ENCODE results near the gene LAPTM5. TPM values are rescaled to one million over a fixed set of nuclear protein-coding genes. Genes with fewer than 3 reads are reported as not detected.

Gene LAPTM5
- total RNA-seq, 1 donor from 2014 or later, result 7.6 TPM

- DNase-seq, result no peak
Observed at GRCh38 chr1:30755334-30755733, 2.2 kb downstream of the LAPTM5 start.

DNA sequence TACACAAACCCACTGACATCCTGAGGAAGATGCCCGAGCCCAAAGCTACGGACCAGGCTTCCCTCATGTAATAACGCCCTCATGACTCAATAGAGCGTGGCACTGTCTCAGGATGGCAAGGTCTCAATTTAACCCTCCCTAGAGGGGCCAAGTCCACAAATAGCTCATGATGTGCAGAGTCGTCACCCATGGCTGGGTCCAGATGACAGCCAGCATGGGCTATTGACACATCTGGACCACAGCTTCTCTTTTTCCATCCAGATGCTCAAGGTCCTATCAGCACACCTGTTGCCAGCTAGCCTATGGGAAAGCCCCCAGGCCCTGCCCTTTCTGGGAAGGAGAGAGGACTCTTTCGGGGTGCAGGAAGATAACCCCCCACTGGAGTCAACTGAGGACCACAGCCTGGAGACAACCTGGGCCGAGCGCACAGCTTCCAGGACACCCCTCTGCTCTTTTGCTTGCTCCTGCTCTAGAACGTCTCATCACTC is 2.8 kb downstream of the LAPTM5 start:
- no peak for DNase-seq

DNA sequence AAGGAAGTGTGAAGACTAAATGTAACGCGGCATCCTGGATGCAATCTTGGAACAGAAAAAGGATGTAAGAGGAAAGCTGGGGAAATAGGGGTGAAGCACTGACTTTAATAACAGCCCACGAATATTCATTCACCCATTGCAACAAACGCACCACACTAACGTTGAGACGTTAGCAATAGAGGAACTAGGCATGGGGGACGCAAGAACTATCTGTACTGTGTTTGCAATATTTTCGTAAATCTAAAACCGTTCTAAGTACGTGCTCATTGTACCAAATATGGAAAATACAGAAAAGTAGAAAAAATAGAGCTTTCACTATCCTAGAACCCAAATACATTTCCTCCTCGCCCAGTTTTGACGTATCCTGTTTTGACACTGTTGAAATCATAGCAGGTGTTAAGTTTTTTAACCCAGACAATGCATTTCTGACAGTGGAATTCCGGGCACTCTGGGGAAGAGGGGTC is 3.9 kb downstream of the LAPTM5 start:
- DNase-seq, result no peak

DNA sequence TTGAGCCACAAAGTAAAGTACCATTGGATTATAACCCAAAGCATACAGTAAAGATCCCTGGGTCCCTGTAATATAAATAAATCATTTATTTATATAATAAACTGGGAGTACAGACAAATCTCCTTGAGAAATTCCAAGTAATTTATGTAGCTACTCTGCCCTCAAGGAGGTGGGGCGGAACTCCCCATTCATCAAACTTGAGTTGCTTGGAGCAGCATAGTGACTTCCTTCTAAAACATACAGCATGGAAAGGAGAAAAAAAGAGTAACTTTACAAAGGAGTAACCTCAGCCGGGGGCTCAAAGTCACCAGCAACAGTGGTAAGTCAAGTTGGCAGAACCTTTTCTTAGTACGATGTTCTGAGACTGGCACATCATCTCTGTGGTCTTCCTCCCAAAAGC is 4.5 kb downstream of the LAPTM5 start:
- no peak for DNase-seq

DNA sequence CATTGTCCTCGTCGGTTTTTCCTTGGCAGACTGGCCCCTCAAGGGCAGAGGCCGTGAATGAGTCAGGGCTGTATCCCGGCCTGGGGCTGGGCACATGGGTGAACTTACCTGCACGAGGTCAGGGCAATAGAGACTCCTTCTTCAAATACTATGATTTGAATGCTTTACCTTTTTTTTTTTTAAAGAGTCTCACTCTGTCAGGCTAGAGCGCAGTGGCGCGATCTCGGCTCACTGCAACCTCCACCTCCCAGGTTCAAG is 5.0 kb downstream of the LAPTM5 start:
- no peak for DNase-seq

DNA sequence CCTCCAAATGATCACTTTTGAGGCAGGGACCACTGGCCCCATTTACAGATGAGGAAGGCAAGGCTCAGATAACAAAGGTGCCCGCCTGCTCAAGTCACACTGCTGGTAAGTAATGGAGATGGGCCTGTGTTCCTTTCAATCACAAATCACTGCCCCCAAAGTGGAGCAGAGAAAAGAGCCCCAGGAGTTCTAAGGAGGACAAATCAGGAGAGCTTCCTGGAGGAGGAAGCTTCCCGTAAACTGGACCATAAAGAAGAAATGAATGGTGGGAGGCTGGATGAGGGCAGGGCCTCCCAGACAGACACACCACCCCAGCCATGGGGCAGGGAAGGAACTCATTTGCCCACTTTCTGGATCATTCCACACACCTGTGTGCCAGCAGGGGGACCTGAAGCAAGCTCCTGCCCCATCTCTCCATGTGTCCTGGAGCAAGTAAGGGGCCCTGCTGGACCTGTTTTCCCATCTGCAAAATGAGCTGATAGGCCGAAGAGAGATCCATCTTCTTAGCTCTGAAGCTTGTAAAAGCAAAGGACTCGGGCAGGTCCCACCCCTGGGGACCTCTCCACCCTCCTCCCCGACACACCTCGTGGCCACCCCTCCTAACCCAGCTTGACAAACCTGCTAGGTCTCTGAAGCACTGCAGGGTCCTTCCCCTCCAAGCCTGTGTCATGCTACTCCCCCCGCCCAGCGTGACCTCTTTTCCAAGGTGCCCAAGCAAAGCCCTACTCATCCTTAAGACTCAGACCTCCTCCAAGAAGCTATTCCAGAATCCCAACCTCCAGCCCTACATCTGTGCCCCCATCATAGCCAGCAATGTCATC is 5.5 kb downstream of the LAPTM5 start:
- no peak for DNase-seq

GRCh38 chr1:30750731-30751291 is 6.8 kb downstream of the LAPTM5 start:
- DNase-seq, result no peak

- no peak for DNase-seq
Observed at GRCh38 chr1:30749691-30750583, 7.6 kb downstream of the LAPTM5 start.

DNA sequence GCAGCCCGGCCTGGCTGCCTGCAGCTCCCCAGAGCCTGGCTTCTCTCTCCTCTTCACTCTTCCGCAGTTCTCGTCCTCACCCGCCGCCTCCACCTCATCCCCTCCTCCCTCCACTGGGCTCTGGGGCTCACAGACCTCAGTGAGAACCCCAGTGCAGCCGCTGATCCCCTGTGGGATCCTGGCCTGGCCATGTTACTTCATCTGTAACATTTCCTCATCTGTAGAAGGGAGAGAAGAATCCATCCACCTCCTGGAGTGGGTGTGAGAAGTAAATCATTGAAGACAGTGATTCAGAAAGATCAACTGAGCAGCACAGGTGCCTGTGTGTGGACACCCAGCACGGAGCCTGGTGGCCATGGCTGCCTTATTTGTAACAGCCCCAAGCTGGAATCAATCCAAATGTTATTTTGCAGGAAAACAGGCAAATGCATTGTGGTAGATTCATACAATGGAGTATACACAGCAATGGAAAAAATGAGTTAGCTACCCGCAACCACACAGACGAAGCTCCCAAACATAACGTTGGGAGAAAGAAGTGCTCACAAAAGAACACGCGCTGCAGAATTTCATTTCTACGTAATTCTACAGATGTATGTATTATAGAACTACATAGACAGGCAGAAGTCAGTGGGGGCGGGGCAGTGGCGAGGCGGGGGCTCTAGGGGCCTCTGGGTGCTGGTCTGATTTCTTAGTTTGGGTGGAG is 8.7 kb downstream of the LAPTM5 start:
- DNase-seq, result no peak

GRCh38 chr1:30748098-30748698 is 9.4 kb downstream of the LAPTM5 start:
- no peak for DNase-seq

DNA sequence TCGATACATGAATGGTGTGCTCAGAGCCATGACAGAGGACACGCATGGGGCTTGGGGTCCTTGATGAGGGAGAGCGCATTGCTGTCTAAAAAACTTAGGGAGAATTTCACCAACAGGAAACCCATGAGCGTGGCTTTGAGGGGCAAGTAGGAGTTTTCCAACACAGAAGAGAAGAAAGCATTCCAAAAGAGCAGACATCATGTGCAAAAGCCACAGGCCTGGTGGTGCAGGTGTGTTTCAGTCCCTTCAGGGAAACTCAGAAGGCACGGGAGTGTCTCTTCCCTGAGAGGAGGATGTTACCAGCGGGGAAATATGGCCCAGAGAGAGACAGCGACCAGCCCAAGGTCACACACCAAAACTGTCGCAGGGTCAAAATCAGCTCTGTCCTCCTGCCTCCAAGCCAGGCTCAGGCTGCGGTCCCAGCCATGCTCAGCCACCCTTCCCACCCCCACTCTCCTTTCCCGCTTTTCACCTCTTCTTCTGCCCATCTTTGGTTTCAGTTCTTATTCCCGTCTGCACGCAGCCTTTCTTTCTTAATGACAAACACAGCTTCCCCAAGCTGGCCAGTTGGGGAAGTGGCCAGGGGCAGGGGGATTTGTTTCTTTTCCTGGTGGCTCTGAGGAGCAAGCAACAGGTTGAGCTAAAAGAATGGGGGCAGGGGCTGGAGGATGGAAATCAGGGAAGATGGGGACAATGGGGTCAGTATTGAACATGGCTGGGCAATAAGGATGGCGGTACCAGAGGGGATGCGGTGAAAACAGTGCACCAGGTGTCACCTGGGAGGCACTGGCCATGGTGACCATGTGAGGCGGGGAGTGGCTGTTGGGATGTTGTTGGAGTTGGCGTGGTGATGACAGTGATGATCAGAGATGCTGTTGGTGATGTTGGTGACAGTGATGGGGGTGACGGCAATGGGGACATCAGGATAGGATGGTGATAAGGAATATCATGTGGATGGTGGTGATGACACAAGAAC is 10.3 kb downstream of the LAPTM5 start:
- DNase-seq, result no peak

DNA sequence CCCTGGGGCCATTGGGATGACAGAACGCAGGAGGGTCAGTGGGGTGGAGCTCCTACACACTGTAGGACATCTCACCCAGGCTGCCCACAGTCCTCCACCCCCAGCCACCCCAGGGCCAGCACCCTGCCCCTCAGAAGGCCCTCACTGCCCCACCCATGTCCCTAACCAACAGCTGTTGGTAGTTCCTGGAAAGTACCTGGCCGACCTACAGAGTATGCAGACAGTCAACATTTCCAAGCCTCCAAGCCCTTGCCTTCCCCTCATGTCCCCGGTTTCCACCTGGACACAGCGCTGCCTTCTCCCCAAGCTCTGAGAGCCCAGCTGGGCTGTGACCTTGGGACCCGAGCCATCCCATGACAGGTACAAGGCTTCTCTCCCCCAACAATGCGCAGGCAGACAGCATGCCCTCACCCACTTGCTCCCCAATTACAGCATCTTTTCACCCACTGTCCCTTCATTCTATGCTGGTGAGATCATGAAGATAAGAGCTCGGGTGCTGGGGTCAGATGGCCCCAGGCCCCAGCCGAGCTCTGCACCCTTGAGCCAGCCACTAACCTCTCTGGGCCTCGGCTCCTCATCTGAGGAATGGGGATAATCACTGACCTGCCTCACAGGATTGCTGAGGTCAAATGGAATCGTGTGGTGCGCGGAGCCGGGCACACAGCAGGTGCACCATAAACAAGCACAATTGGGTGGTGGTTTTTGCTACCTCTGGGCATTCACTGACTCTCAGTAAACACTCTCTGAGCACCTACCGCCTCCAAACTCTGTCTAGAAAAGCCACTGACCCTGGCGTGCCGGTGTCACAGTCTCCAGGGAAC is 11.2 kb downstream of the LAPTM5 start:
- no peak for DNase-seq

DNA sequence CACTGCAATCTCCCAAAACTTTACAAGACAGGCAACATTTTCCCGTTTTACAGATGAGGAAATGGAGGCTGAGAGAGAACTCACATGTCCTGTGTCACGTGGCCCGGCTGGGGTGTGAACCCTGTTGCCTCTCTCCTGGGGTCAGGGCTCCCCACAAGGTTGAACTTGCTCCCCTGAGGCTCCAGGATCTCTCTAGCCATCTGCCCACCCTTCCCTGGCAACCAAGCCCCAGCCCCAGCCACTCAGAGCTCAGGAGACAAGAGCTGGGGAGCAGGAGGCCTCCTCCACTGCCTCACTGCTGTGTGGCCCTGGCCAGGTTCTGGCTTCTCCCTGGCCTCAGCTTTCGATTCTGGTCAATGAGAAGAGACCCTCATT is 11.8 kb downstream of the LAPTM5 start:
- no peak for DNase-seq

- DNase-seq, result no peak
Observed at GRCh38 chr1:30745156-30745833, 12.3 kb downstream of the LAPTM5 start.

DNA sequence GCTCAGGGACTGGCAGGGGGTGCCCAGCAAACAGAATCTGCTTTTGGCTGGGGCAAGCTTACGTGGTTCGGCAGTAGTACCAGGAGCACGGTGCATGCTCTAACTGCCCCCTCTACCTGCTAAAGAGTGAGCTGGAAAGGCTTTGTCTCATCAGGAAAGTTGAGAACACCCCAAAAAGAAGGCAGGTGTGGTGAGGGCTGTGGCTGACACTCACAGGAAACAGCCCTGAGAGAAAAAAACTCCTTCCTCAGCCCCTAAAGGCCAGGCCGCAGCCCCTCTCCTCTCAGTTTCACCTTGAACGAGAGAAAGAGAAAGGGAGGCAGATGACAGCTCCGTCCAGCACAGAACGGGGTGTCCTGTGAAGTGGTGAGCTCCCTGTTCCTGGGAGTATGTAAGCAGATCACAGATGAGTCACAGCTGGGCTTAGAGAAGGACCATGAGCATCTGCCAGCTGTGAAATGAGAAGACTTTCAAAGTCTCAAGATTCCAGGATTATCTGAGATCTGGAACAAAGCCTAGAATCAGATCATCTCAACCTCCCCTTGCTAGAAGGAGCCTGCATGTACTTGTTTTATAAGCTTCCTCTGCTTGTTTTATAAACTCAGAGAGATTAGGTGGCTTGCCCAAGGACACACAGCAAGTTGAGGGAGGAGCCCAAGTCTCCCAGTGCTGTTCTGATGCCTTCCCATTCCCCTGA is 13.4 kb downstream of the LAPTM5 start:
- no peak for DNase-seq

GRCh38 chr1:30743584-30744059 is 14.0 kb downstream of the LAPTM5 start:
- no peak for DNase-seq

- no peak for DNase-seq
Observed at GRCh38 chr1:30742963-30743559, 14.5 kb downstream of the LAPTM5 start.

All from tongue (tissue), 2 donors.